Measurements from ENCODE around the gene TMEM163. TPM values are rescaled to one million over a fixed set of nuclear protein-coding genes. Genes with fewer than 3 reads are reported as not detected.

TMEM163 gene
- total RNA-seq, 1 experiment from 2014 or later: 0.94 TPM

DNA sequence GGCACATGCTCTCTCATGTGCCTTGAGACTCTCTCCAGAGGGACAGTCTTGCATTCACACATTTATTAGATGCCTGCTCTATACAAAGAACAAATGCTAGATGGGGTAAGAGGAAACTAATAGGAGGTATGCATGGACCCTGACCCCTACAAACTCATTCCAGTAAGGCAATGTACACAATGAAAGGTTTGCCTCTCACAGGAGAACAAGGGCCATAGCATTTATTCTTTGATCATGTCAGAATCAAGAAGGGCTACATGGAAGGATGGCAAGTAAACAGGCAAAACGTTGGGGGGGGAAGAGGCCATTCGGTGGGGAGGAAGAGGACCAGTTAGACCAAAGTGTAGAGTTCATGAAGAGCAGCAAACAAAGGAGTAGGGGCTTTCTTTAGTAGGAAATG is 130.2 kb downstream of the TMEM163 start:
- ATAC-seq (no peak), DNase-seq (ENCODE audit: low spot score) (no peak)
- Mint-ChIP-seq H3K4me3 (no peak overlapping the region), H3K36me3 (peaks cover 39% of the 10 kb centered on the region), H3K27me3 (ENCODE audit: low read depth) (0 out of 2 replicates have a peak, but pooled peaks cover 3% of the 10 kb centered on the region), H3K4me1 (peaks cover 22% of the 10 kb centered on the region), H3K27ac (no peak overlapping the region), H3K9me3 (peaks cover 52% of the 10 kb centered on the region)
- TF ChIP-seq FOXK1 (CRISPR knock-in tag; IDR thresholded peaks at IDR 0.05) (no peak), ETV6 (CRISPR knock-in tag; IDR thresholded peaks at IDR 0.05) (no peak), ELF4 (CRISPR knock-in tag; IDR thresholded peaks at IDR 0.05; ENCODE audit: low read depth) (no peak), TP53 (CRISPR knock-in tag; IDR thresholded peaks at IDR 0.05) (no peak), CBFB (CRISPR knock-in tag; IDR thresholded peaks at IDR 0.05; ENCODE audit: low read depth) (no peak), PRRX2 (CRISPR knock-in tag; IDR thresholded peaks at IDR 0.05) (no peak)
- TF ChIP-seq, protein P1, sequence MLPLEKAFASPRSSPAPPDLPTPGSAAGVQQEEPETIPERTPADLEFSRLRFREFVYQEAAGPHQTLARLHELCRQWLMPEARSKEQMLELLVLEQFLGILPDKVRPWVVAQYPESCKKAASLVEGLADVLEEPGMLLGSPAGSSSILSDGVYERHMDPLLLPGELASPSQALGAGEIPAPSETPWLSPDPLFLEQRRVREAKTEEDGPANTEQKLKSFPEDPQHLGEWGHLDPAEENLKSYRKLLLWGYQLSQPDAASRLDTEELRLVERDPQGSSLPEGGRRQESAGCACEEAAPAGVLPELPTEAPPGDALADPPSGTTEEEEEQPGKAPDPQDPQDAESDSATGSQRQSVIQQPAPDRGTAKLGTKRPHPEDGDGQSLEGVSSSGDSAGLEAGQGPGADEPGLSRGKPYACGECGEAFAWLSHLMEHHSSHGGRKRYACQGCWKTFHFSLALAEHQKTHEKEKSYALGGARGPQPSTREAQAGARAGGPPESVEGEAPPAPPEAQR (CRISPR knock-in tag; IDR thresholded peaks at IDR 0.05): no peak
- TF ChIP-seq, protein P2, sequence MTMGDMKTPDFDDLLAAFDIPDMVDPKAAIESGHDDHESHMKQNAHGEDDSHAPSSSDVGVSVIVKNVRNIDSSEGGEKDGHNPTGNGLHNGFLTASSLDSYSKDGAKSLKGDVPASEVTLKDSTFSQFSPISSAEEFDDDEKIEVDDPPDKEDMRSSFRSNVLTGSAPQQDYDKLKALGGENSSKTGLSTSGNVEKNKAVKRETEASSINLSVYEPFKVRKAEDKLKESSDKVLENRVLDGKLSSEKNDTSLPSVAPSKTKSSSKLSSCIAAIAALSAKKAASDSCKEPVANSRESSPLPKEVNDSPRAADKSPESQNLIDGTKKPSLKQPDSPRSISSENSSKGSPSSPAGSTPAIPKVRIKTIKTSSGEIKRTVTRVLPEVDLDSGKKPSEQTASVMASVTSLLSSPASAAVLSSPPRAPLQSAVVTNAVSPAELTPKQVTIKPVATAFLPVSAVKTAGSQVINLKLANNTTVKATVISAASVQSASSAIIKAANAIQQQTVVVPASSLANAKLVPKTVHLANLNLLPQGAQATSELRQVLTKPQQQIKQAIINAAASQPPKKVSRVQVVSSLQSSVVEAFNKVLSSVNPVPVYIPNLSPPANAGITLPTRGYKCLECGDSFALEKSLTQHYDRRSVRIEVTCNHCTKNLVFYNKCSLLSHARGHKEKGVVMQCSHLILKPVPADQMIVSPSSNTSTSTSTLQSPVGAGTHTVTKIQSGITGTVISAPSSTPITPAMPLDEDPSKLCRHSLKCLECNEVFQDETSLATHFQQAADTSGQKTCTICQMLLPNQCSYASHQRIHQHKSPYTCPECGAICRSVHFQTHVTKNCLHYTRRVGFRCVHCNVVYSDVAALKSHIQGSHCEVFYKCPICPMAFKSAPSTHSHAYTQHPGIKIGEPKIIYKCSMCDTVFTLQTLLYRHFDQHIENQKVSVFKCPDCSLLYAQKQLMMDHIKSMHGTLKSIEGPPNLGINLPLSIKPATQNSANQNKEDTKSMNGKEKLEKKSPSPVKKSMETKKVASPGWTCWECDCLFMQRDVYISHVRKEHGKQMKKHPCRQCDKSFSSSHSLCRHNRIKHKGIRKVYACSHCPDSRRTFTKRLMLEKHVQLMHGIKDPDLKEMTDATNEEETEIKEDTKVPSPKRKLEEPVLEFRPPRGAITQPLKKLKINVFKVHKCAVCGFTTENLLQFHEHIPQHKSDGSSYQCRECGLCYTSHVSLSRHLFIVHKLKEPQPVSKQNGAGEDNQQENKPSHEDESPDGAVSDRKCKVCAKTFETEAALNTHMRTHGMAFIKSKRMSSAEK (CRISPR knock-in tag; IDR thresholded peaks at IDR 0.05; ENCODE audit: borderline replicate concordance): no peak
- TF ChIP-seq, protein P3, sequence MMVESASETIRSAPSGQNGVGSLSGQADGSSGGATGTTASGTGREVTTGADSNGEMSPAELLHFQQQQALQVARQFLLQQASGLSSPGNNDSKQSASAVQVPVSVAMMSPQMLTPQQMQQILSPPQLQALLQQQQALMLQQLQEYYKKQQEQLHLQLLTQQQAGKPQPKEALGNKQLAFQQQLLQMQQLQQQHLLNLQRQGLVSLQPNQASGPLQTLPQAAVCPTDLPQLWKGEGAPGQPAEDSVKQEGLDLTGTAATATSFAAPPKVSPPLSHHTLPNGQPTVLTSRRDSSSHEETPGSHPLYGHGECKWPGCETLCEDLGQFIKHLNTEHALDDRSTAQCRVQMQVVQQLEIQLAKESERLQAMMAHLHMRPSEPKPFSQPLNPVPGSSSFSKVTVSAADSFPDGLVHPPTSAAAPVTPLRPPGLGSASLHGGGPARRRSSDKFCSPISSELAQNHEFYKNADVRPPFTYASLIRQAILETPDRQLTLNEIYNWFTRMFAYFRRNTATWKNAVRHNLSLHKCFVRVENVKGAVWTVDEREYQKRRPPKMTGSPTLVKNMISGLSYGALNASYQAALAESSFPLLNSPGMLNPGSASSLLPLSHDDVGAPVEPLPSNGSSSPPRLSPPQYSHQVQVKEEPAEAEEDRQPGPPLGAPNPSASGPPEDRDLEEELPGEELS (CRISPR knock-in tag; IDR thresholded peaks at IDR 0.05): no peak
- TF ChIP-seq, protein P4, sequence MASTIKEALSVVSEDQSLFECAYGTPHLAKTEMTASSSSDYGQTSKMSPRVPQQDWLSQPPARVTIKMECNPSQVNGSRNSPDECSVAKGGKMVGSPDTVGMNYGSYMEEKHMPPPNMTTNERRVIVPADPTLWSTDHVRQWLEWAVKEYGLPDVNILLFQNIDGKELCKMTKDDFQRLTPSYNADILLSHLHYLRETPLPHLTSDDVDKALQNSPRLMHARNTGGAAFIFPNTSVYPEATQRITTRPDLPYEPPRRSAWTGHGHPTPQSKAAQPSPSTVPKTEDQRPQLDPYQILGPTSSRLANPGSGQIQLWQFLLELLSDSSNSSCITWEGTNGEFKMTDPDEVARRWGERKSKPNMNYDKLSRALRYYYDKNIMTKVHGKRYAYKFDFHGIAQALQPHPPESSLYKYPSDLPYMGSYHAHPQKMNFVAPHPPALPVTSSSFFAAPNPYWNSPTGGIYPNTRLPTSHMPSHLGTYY (CRISPR knock-in tag; IDR thresholded peaks at IDR 0.05): no peak
- TF ChIP-seq, protein P5, sequence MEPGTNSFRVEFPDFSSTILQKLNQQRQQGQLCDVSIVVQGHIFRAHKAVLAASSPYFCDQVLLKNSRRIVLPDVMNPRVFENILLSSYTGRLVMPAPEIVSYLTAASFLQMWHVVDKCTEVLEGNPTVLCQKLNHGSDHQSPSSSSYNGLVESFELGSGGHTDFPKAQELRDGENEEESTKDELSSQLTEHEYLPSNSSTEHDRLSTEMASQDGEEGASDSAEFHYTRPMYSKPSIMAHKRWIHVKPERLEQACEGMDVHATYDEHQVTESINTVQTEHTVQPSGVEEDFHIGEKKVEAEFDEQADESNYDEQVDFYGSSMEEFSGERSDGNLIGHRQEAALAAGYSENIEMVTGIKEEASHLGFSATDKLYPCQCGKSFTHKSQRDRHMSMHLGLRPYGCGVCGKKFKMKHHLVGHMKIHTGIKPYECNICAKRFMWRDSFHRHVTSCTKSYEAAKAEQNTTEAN (CRISPR knock-in tag; IDR thresholded peaks at IDR 0.05): no peak
- ChIA-PET CTCF (no interaction called here), POLR2A (no interaction called here)

DNA sequence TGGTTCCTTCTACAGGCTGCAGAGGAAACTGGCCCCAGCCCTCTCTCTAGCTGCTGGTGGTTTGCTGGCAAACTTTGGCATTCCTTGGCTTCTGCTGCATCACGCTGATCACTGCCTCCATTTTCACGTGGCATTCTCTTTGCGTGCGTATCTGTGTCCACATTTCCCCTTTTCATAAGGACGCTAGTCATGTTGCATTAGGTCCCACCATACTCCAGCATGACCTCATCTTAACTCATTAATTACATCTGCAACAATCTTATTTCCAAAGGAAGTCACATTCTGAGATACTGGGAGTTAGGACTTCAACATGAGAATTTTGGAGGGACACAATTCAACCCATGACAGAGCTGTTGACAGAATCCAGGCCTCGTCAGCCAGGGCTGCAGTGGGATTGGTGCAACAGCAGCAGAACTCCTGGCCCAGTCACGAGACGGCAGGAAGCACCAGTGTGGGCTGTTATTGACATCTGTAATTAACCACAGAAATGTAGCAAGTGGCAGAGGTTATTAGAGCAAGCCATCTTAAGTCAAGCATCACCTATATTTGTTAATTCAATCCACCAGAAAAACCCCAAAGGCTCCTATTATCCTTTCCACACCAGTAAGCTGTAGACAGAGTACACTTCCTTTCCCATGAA is 132.4 kb downstream of the TMEM163 start:
- Mint-ChIP-seq H3K27me3 (ENCODE audit: low read depth) (0 out of 2 replicates have a peak, but pooled peaks cover 2% of the 10 kb centered on the region), H3K27ac (no peak overlapping the region)
- CTCF ChIA-PET: interaction anchor here (0.6 kb wide), 1 partner anchor 396 kb away, joined by 5 read pairs; no protein-coding TSS in a partner anchor
- TF ChIP-seq TP53 (CRISPR knock-in tag; IDR thresholded peaks at IDR 0.05) (no peak), NFYB (CRISPR knock-in tag; conservative IDR thresholded peaks at IDR 0.05; ENCODE audit: low read depth) (no peak), CREM (CRISPR knock-in tag; IDR thresholded peaks at IDR 0.05) (no peak), MYBL2 (CRISPR knock-in tag; IDR thresholded peaks at IDR 0.05) (no peak), KAT7 (CRISPR knock-in tag; IDR thresholded peaks at IDR 0.05; ENCODE audit: borderline replicate concordance) (no peak)
- TF ChIP-seq, protein P2 (CRISPR knock-in tag; IDR thresholded peaks at IDR 0.05; ENCODE audit: borderline replicate concordance): no peak
- TF ChIP-seq, protein P4 (CRISPR knock-in tag; IDR thresholded peaks at IDR 0.05): no peak

More for the DNA sequence above, 132.4 kb downstream of the TMEM163 start:
- POLR2A ChIA-PET: no interaction called here
- ATAC-seq (no peak), DNase-seq (ENCODE audit: low spot score) (no peak)
- peaks cover 34% of the 10 kb centered on the region for H3K36me3 Mint-ChIP-seq
- no peak overlapping the region for H3K4me3 Mint-ChIP-seq
- peaks cover 46% of the 10 kb centered on the region for H3K9me3 Mint-ChIP-seq
- H3K4me1 Mint-ChIP-seq: peaks cover 4% of the 10 kb centered on the region

Measured in WTC11 (cell line).